Upper lobe of right lung (tissue), 1 donor: Measurements from ENCODE around the gene MS4A18. TPM values are rescaled to one million over a fixed set of nuclear protein-coding genes. Genes with fewer than 3 reads are reported as not detected.

ENCODE experiments used
- ATAC-seq: fragments of 200-7000 bp; cut with Tn5 transposase; one replicate; pipeline ENCODE4 v1.9.1; 2020; ENCODE audit warnings: mild to moderate bottlenecking, moderate library complexity
- DNase-seq: peaks from one replicate; pipeline ENCODE4 v3.0.0-alpha.2; 2020
- H3K27ac ChIP-seq: fragments of 200-600 bp; one replicate; pipeline ENCODE4 v1.8.0; 2022
- H3K27me3 ChIP-seq: fragments of 200-600 bp; one replicate; pipeline ENCODE4 v1.8.0; 2022; ENCODE audit warnings: mild to moderate bottlenecking
- H3K36me3 ChIP-seq: fragments of 200-600 bp; one replicate; pipeline ENCODE4 v1.8.0; 2022
- H3K4me1 ChIP-seq: fragments of 200-600 bp; one replicate; pipeline ENCODE4 v1.8.0; 2022
- H3K4me3 ChIP-seq: fragments of 200-600 bp; one replicate; pipeline ENCODE4 v1.8.0; 2022; ENCODE audit warnings: mild to moderate bottlenecking
- H3K9me3 ChIP-seq: fragments of 200-600 bp; one replicate; pipeline ENCODE4 v1.8.0; 2022
- CTCF ChIP-seq: fragments of 200-600 bp; IDR thresholded peaks from one replicate; pipeline ENCODE4 v1.8.0; 2022; ENCODE audit warnings: antibody characterized with exemption
- intact Hi-C: fragments of 100-400 bp; cut with DNase I; formaldehyde crosslinking; loops from one replicate; pipeline ENCODE4 v1.11.0; 2022
- total RNA-seq: library from RNA; stranded (reverse); fragmentation: NEBNext Ultra II Directional; extraction: Animal tissue kit (Norgen Biotek cat#: 25700); gene quantifications from one replicate; pipeline ENCODE4 v1.2.1, GENCODE V29; 2021
- donor health status: DM: no; HTN: yes; CAD: no; lungs with severe emphysema.

MS4A18 gene
- total RNA-seq, 1 donor from 2014 or later = not detected

- intact Hi-C loops = no loop called here
- Histone ChIP-seq H3K36me3 (no peaks in the 10 kb centered on the region), H3K4me3 (no peak overlapping the region), H3K27ac (no peak overlapping the region), H3K9me3 (no peaks in the 10 kb centered on the region), H3K4me1 (no peaks in the 10 kb centered on the region), H3K27me3 (no peaks in the 10 kb centered on the region)
- no peak for ATAC-seq
- no peak for DNase-seq
- TF ChIP-seq CTCF = no peak
These were observed 4.1 kb upstream of the MS4A18 start for GRCh38 chr11:60720460-60720859.

- no peak overlapping the region for H3K4me3 ChIP-seq
- no peak for ATAC-seq
These were observed 1.1 kb downstream of the MS4A18 start for GRCh38 chr11:60725592-60725991.

GRCh38 chr11:60731586-60731985 lies 7.1 kb downstream of the MS4A18 start:
- intact Hi-C loops = no loop called here
- Histone ChIP-seq H3K27ac (no peak overlapping the region), H3K4me3 (no peak overlapping the region), H3K9me3 (no peaks in the 10 kb centered on the region), H3K36me3 (no peaks in the 10 kb centered on the region), H3K27me3 (no peaks in the 10 kb centered on the region), H3K4me1 (no peaks in the 10 kb centered on the region)
- no peak for TF ChIP-seq CTCF
- no peak for ATAC-seq
- no peak for DNase-seq

More at GRCh38 chr11:60725592-60725991, 1.1 kb downstream of the MS4A18 start:
- no peak overlapping the region for H3K27ac ChIP-seq
- no peaks in the 10 kb centered on the region for H3K4me1 ChIP-seq
- H3K36me3 ChIP-seq = no peaks in the 10 kb centered on the region
- no peaks in the 10 kb centered on the region for H3K9me3 ChIP-seq
- H3K27me3 ChIP-seq = no peaks in the 10 kb centered on the region
- TF ChIP-seq CTCF = no peak
- intact Hi-C loops = no loop called here
- DNase-seq = no peak

- no peaks in the 10 kb centered on the region for H3K4me1 ChIP-seq
- ATAC-seq (no peak), DNase-seq (no peak)
- intact Hi-C loops = no loop called here
- no peaks in the 10 kb centered on the region for H3K9me3 ChIP-seq
- no peaks in the 10 kb centered on the region for H3K27me3 ChIP-seq
- no peaks in the 10 kb centered on the region for H3K36me3 ChIP-seq
- TF ChIP-seq CTCF = no peak
- no peak overlapping the region for H3K4me3 ChIP-seq
- no peak overlapping the region for H3K27ac ChIP-seq
These were observed 9.8 kb downstream of the MS4A18 start for GRCh38 chr11:60734279-60734678.

DNA sequence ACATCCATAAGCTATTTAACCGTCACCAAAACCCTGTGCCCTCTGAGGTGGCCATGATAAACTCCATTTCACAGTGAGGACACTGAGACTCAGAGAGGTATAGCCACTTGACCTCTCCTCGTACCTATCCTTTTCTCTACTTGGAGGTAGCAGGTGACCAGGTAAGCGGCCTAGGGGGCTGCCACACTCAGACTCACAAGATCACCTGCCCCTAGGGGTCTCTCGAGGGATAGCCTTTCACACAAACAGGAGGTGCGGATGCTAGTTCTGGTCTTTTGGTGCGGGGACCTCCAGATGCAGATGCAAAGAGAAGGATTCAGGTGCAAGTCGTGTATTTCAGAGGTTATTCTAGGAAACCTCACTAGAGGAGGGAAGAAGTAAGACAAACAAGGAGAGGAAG lies 14.6 kb downstream of the MS4A18 start:
- no peak for ATAC-seq
- no peak overlapping the region for H3K4me3 ChIP-seq
- no peak for TF ChIP-seq CTCF
- intact Hi-C loops = no loop called here
- no peaks in the 10 kb centered on the region for H3K9me3 ChIP-seq
- H3K27me3 ChIP-seq = no peaks in the 10 kb centered on the region
- H3K27ac ChIP-seq = no peak overlapping the region
- H3K36me3 ChIP-seq = no peaks in the 10 kb centered on the region
- H3K4me1 ChIP-seq = no peaks in the 10 kb centered on the region
- no peak for DNase-seq

DNA sequence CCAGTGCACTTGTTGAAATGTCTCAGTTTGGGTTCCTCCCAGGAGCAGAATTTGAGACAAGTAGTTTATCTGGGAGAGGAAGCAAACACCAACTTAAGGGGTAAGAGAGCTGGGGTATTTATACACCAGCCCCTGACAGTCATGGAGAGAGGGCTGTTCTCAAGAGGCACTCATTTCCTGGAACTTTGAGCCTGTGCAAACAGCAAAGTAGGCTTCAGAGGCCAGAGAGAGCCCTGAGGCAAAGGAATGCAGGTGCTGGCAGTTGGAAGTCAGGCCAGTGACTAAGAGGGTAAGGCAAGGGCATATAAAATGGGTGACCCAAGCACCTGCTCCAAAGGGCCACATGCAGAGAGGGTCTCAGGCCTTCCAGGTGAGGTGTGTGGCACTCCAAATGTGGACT lies 16.1 kb downstream of the MS4A18 start:
- H3K36me3 ChIP-seq = no peaks in the 10 kb centered on the region
- H3K27ac ChIP-seq = no peak overlapping the region
- no peaks in the 10 kb centered on the region for H3K4me1 ChIP-seq
- TF ChIP-seq CTCF = no peak
- H3K27me3 ChIP-seq = no peaks in the 10 kb centered on the region
- no peak overlapping the region for H3K4me3 ChIP-seq
- no peak for DNase-seq
- no peaks in the 10 kb centered on the region for H3K9me3 ChIP-seq
- intact Hi-C loops = no loop called here
- ATAC-seq = peak; percentile 61
